Measurements from ENCODE around the gene MAP3K20. TPM values are rescaled to one million over a fixed set of nuclear protein-coding genes. Genes with fewer than 3 reads are reported as not detected.

Gene MAP3K20
- total and polyA plus RNA-seq, 2 of the 8 experiments (the other 6 are each of a cell fraction or from before 2014, with no cell fraction given), result 3.1 to 11.1 TPM

GRCh38 chr2:173099804-173100203 is 24.2 kb downstream of the MAP3K20 start:
- Histone ChIP-seq H2BK15ac (ENCODE audit: low read length) (no peak overlapping the region), H4K91ac (replicated peaks; ENCODE audit: insufficient read length, low read length) (no peak overlapping the region), H3K14ac (ENCODE audit: insufficient read length) (no peak overlapping the region), H3K56ac (replicated peaks; ENCODE audit: insufficient read length, low read depth, low read length) (no peak overlapping the region), H3K27ac (ENCODE audit: low read depth, low read length) (no peak overlapping the region), H2AK5ac (ENCODE audit: low read depth, low read length) (no peak overlapping the region), H4K5ac (ENCODE audit: insufficient read length, low read depth, low read length) (no peak overlapping the region), H3K23me2 (ENCODE audit: low read depth, low read length) (no peaks in the 10 kb centered on the region), H2BK12ac (ENCODE audit: low read depth, low read length) (no peak overlapping the region), H3K9me3 (ENCODE audit: insufficient read depth in 2 of 2, low read depth in 1 of 2, low read length in 1 of 2) (no peaks in the 10 kb centered on the region), H3K4me1 (replicated peaks in 1 of 4; ENCODE audit: control insufficient read depth in 3 of 4, insufficient read depth in 4 of 4, low read length in 3 of 4) (no peaks in the 10 kb centered on the region), H3K23ac (ENCODE audit: insufficient read length) (no peak overlapping the region), H3K36me3 (ENCODE audit: control insufficient read depth in 2 of 4, insufficient read depth in 4 of 4, low read length in 3 of 4) (no peaks in the 10 kb centered on the region), H3K18ac (ENCODE audit: extremely low read depth, low read length) (no peak overlapping the region), H2BK20ac (ENCODE audit: low read length) (no peak overlapping the region), H3K9ac (replicated peaks in 1 of 4; ENCODE audit: extremely low read depth in 1 of 4, low read depth in 3 of 4, low read length in 3 of 4) (no peak overlapping the region), H3K4ac (replicated peaks; ENCODE audit: insufficient read length, low read depth, low read length) (no peak overlapping the region), H3K27me3 (replicated peaks in 1 of 4; ENCODE audit: control insufficient read depth in 3 of 4, extremely low read depth in 1 of 4, insufficient read depth in 3 of 4, low read length in 3 of 4) (no peaks in the 10 kb centered on the region), H3K4me3 (ENCODE audit: extremely low read depth in 1 of 4, insufficient read depth in 2 of 4, low read depth in 3 of 4, low read length in 4 of 4) (no peak overlapping the region), H2BK120ac (replicated peaks; ENCODE audit: low read depth, low read length) (no peak overlapping the region), H4K8ac (ENCODE audit: extremely low read depth, insufficient read depth, low read length) (no peak overlapping the region), H2AFZ (ENCODE audit: low read length) (no peak overlapping the region), H3K4me2 (ENCODE audit: insufficient read depth in 1 of 2, low read depth in 2 of 2, low read length in 2 of 2) (no peak overlapping the region), H2BK5ac (ENCODE audit: low read depth, low read length) (no peak overlapping the region), H3K79me1 (ENCODE audit: low read depth, low read length) (no peaks in the 10 kb centered on the region), H4K20me1 (replicated peaks in 1 of 2; ENCODE audit: control insufficient read depth in 1 of 2, insufficient read depth in 2 of 2, low read length in 2 of 2) (no peaks in the 10 kb centered on the region), H3K79me2 (ENCODE audit: control insufficient read depth in 1 of 2, insufficient read depth in 2 of 2, low read length in 2 of 2) (no peaks in the 10 kb centered on the region)
- WGBS, 2 experiments (ENCODE audit: extremely low coverage in 1 of 2, insufficient coverage in 1 of 2, insufficient read length in 1 of 2, insufficient replicate concordance in 2 of 2, low coverage in 1 of 2, low lambda C conversion rate in 2 of 2, missing lambda C conversion rate in 1 of 2), result 93% methylated on average over 2 of the region's 2 CpGs; no CpG with 5 or more reads in 1 of the 2 experiments
- POLR2A ChIA-PET (ENCODE audit: partially characterized antibody), result no interaction called here
- CTCF ChIA-PET (ENCODE audit: partially characterized antibody), result interaction anchor here (0.9 to 3.5 kb wide), 3 partner anchors 8 to 130 kb away, joined by 3 to 8 read pairs (median 3); no protein-coding TSS in a partner anchor
- DNase-seq (ENCODE audit: low read depth in 1 of 2, low spot score in 2 of 2), result no peak
- no peak for FAIRE-seq
- TF ChIP-seq JUND (IDR thresholded peaks at IDR 0.05; ENCODE audit: low read length) (no peak), BACH1 (IDR thresholded peaks at IDR 0.05; ENCODE audit: low read length) (no peak), PHF8 (conservative IDR thresholded peaks at IDR 0.05; ENCODE audit: low read depth, low read length) (no peak), ZNF274 (IDR thresholded peaks at IDR 0.05; ENCODE audit: borderline replicate concordance, extremely low read depth, low read length) (no peak), CTBP2 (IDR thresholded peaks at IDR 0.05; ENCODE audit: borderline replicate concordance, insufficient read depth, insufficient read length, low read length) (no peak), BCL11A (IDR thresholded peaks at IDR 0.05; ENCODE audit: low read depth in 2 of 2, low read length in 2 of 2) (no peak), RBBP5 (IDR thresholded peaks at IDR 0.05; ENCODE audit: borderline replicate concordance, low read depth, low read length) (no peak), TEAD4 (IDR thresholded peaks at IDR 0.05; ENCODE audit: low read depth, low read length) (no peak), SP1 (IDR thresholded peaks at IDR 0.05; ENCODE audit: low read depth, low read length) (no peak), CHD1 (IDR thresholded peaks at IDR 0.05; ENCODE audit: low read depth, low read length) (no peak), TAF1 (IDR thresholded peaks at IDR 0.05; ENCODE audit: low read depth, low read length) (no peak), CHD2 (IDR thresholded peaks at IDR 0.05; ENCODE audit: low read length) (no peak), RFX5 (IDR thresholded peaks at IDR 0.05; ENCODE audit: borderline replicate concordance, low read depth, low read length) (no peak), SIX5 (IDR thresholded peaks at IDR 0.05; ENCODE audit: low read depth, low read length) (no peak), RNF2 (IDR thresholded peaks at IDR 0.05; ENCODE audit: borderline replicate concordance, low read depth, low read length, missing control alignments, poor library complexity, severe bottlenecking) (no peak)

Data from H1 (cell line).